ENCODE data around the gene NDFIP1.
"Not testable (repeated sequence)": the region's sequence is repeated elsewhere in the genome, so short reads cannot be mapped to it uniquely, and the experiment has no call there.

NDFIP1 gene

GRCh38 chr5:142141463-142141862 lies 32.9 kb downstream of the NDFIP1 start:
- H3K27ac ChIP-seq (ENCODE audit: low read depth, low read length) = no peak overlapping the region
- no peaks in the 10 kb centered on the region for H3K9me3 ChIP-seq (ENCODE audit: insufficient read depth, low read depth, low read length)
- H3K4me3 ChIP-seq (ENCODE audit: low read length) = no peak overlapping the region
- no peak overlapping the region for H3K9ac ChIP-seq (ENCODE audit: low read depth, low read length)
- H3K4me1 ChIP-seq (ENCODE audit: insufficient read depth, low read length) = no peaks in the 10 kb centered on the region
- H3K36me3 ChIP-seq (ENCODE audit: insufficient read depth, low read length) = peaks cover 56% of the 10 kb centered on the region
- no peaks in the 10 kb centered on the region for H3K27me3 ChIP-seq (ENCODE audit: insufficient read depth, low read length)

- peaks cover 61% of the 10 kb centered on the region for H3K36me3 ChIP-seq (ENCODE audit: insufficient read depth, low read length)
- no peak overlapping the region for H3K27ac ChIP-seq (ENCODE audit: low read depth, low read length)
- H3K4me3 ChIP-seq (ENCODE audit: low read length) = no peak overlapping the region
- H3K27me3 ChIP-seq (ENCODE audit: insufficient read depth, low read length) = no peaks in the 10 kb centered on the region
- WGBS = 100% methylated on average over 1 of the region's 3 CpGs
- H3K4me1 ChIP-seq (ENCODE audit: insufficient read depth, low read length) = no peaks in the 10 kb centered on the region
- H3K9ac ChIP-seq (ENCODE audit: low read depth, low read length) = no peak overlapping the region
- peaks cover 7% of the 10 kb centered on the region; the same call in 1 of the 2 replicates for H3K9me3 ChIP-seq (ENCODE audit: insufficient read depth, low read depth, low read length)
Observed at GRCh38 chr5:142143878-142144277, 35.3 kb downstream of the NDFIP1 start.

- WGBS = 86% methylated on average over 4 of the region's 4 CpGs
- Histone ChIP-seq H3K27me3 (ENCODE audit: insufficient read depth, low read length) (no peaks in the 10 kb centered on the region), H3K4me3 (ENCODE audit: low read length) (no peak overlapping the region), H3K36me3 (ENCODE audit: insufficient read depth, low read length) (peaks cover 54% of the 10 kb centered on the region), H3K9ac (ENCODE audit: low read depth, low read length) (no peak overlapping the region), H3K27ac (ENCODE audit: low read depth, low read length) (no peak overlapping the region), H3K4me1 (ENCODE audit: insufficient read depth, low read length) (no peaks in the 10 kb centered on the region), H3K9me3 (ENCODE audit: insufficient read depth, low read depth, low read length) (peaks cover 7% of the 10 kb centered on the region; the same call in 1 of the 2 replicates)
Observed at GRCh38 chr5:142145106-142145900, 36.7 kb downstream of the NDFIP1 start.

- no peak overlapping the region for H3K4me3 ChIP-seq (ENCODE audit: low read length)
- H3K36me3 ChIP-seq (ENCODE audit: insufficient read depth, low read length) = peaks cover 38% of the 10 kb centered on the region
- no peak overlapping the region for H3K9ac ChIP-seq (ENCODE audit: low read depth, low read length)
- WGBS = 92% methylated on average over 1 of the region's 1 CpG
- H3K4me1 ChIP-seq (ENCODE audit: insufficient read depth, low read length) = peaks cover 22% of the 10 kb centered on the region
- no peaks in the 10 kb centered on the region for H3K27me3 ChIP-seq (ENCODE audit: insufficient read depth, low read length)
- no peak overlapping the region for H3K27ac ChIP-seq (ENCODE audit: low read depth, low read length)
- H3K9me3 ChIP-seq (ENCODE audit: insufficient read depth, low read depth, low read length) = peaks cover 7% of the 10 kb centered on the region; the same call in 1 of the 2 replicates
Observed at GRCh38 chr5:142149363-142149762, 40.8 kb downstream of the NDFIP1 start.

GRCh38 chr5:142150431-142150830 lies 41.9 kb downstream of the NDFIP1 start:
- Histone ChIP-seq H3K9ac (ENCODE audit: low read depth, low read length) (no peak overlapping the region), H3K4me3 (ENCODE audit: low read length) (no peak overlapping the region), H3K27me3 (ENCODE audit: insufficient read depth, low read length) (no peaks in the 10 kb centered on the region), H3K36me3 (ENCODE audit: insufficient read depth, low read length) (peaks cover 29% of the 10 kb centered on the region), H3K27ac (ENCODE audit: low read depth, low read length) (no peak overlapping the region), H3K9me3 (ENCODE audit: insufficient read depth, low read depth, low read length) (peaks cover 7% of the 10 kb centered on the region; the same call in 1 of the 2 replicates), H3K4me1 (ENCODE audit: insufficient read depth, low read length) (peaks cover 22% of the 10 kb centered on the region)
- 91% methylated on average over 8 of the region's 8 CpGs for WGBS

GRCh38 chr5:142151436-142152383 lies 43.1 kb downstream of the NDFIP1 start:
- no peak overlapping the region for H3K4me3 ChIP-seq (ENCODE audit: low read length)
- H3K9ac ChIP-seq (ENCODE audit: low read depth, low read length) = no peak overlapping the region
- peaks cover 32% of the 10 kb centered on the region for H3K4me1 ChIP-seq (ENCODE audit: insufficient read depth, low read length)
- peaks cover 7% of the 10 kb centered on the region; the same call in 1 of the 2 replicates for H3K9me3 ChIP-seq (ENCODE audit: insufficient read depth, low read depth, low read length)
- H3K27me3 ChIP-seq (ENCODE audit: insufficient read depth, low read length) = no peaks in the 10 kb centered on the region
- H3K27ac ChIP-seq (ENCODE audit: low read depth, low read length) = no peak overlapping the region
- WGBS = 90% methylated on average over 1 of the region's 3 CpGs
- peaks cover 17% of the 10 kb centered on the region for H3K36me3 ChIP-seq (ENCODE audit: insufficient read depth, low read length)

- Histone ChIP-seq H3K36me3 (ENCODE audit: insufficient read depth, low read length) (peaks cover 10% of the 10 kb centered on the region), H3K27ac (ENCODE audit: low read depth, low read length) (peak overlapping the region; percentile 1; the same call in 1 of the 2 replicates), H3K9ac (ENCODE audit: low read depth, low read length) (no peak overlapping the region), H3K4me1 (ENCODE audit: insufficient read depth, low read length) (peaks cover 39% of the 10 kb centered on the region), H3K9me3 (ENCODE audit: insufficient read depth, low read depth, low read length) (peaks cover under 1% of the 10 kb centered on the region; the same call in 1 of the 2 replicates), H3K27me3 (ENCODE audit: insufficient read depth, low read length) (no peaks in the 10 kb centered on the region), H3K4me3 (ENCODE audit: low read length) (no peak overlapping the region)
- WGBS = no CpG with 5 or more reads among the region's 1 CpG
Observed at GRCh38 chr5:142152384-142152732, 43.8 kb downstream of the NDFIP1 start.

GRCh38 chr5:142153674-142154448 lies 45.3 kb downstream of the NDFIP1 start:
- H3K36me3 ChIP-seq (ENCODE audit: insufficient read depth, low read length) = no peaks in the 10 kb centered on the region; the same call in 1 of the 2 replicates
- no peak overlapping the region for H3K9ac ChIP-seq (ENCODE audit: low read depth, low read length)
- H3K27me3 ChIP-seq (ENCODE audit: insufficient read depth, low read length) = no peaks in the 10 kb centered on the region
- H3K4me1 ChIP-seq (ENCODE audit: insufficient read depth, low read length) = peaks cover 47% of the 10 kb centered on the region
- H3K9me3 ChIP-seq (ENCODE audit: insufficient read depth, low read depth, low read length) = no peaks in the 10 kb centered on the region
- H3K27ac ChIP-seq (ENCODE audit: low read depth, low read length) = no peak overlapping the region
- WGBS = 94% methylated on average over 12 of the region's 12 CpGs
- H3K4me3 ChIP-seq (ENCODE audit: low read length) = no peak overlapping the region

GRCh38 chr5:142154449-142154841 lies 45.9 kb downstream of the NDFIP1 start:
- H3K36me3 ChIP-seq (ENCODE audit: insufficient read depth, low read length); H3K27me3 ChIP-seq (ENCODE audit: insufficient read depth, low read length); H3K9ac ChIP-seq (ENCODE audit: low read depth, low read length); H3K27ac ChIP-seq (ENCODE audit: low read depth, low read length); H3K4me3 ChIP-seq (ENCODE audit: low read length); H3K9me3 ChIP-seq (ENCODE audit: insufficient read depth, low read depth, low read length): not testable (repeated sequence)
- H3K4me1 ChIP-seq (ENCODE audit: insufficient read depth, low read length) = peaks cover 50% of the 10 kb centered on the region
- WGBS = 96% methylated on average over 12 of the region's 12 CpGs

- H3K9me3 ChIP-seq (ENCODE audit: insufficient read depth, low read depth, low read length) = no peaks in the 10 kb centered on the region
- peak overlapping the region; percentile 68 for H3K27ac ChIP-seq (ENCODE audit: low read depth, low read length)
- H3K4me3 ChIP-seq (ENCODE audit: low read length) = peak overlapping the region; percentile 11; the same call in 1 of the 2 replicates
- no peak overlapping the region; the same call in 1 of the 2 replicates for H3K9ac ChIP-seq (ENCODE audit: low read depth, low read length)
- peaks cover 52% of the 10 kb centered on the region for H3K4me1 ChIP-seq (ENCODE audit: insufficient read depth, low read length)
- H3K36me3 ChIP-seq (ENCODE audit: insufficient read depth, low read length) = no peaks in the 10 kb centered on the region
- WGBS = 35% methylated on average over 4 of the region's 5 CpGs
- no peaks in the 10 kb centered on the region for H3K27me3 ChIP-seq (ENCODE audit: insufficient read depth, low read length)
Observed at GRCh38 chr5:142156839-142157463, 48.4 kb downstream of the NDFIP1 start.

Data from HUES64 (cell line).